ENCODE measurements around the gene DMAP1. TPM values are rescaled to one million over a fixed set of nuclear protein-coding genes. Genes with fewer than 3 reads are reported as not detected.
A peak's percentile ranks its signal among the peaks of the same experiment; 100 is the strongest.

The DMAP1 gene
- total and polyA plus RNA-seq, 9 of the 15 experiments (the other 6 are each of a cell fraction or from before 2014, with no cell fraction given): 1.5 to 51.2 (median 30.3) TPM

DNA sequence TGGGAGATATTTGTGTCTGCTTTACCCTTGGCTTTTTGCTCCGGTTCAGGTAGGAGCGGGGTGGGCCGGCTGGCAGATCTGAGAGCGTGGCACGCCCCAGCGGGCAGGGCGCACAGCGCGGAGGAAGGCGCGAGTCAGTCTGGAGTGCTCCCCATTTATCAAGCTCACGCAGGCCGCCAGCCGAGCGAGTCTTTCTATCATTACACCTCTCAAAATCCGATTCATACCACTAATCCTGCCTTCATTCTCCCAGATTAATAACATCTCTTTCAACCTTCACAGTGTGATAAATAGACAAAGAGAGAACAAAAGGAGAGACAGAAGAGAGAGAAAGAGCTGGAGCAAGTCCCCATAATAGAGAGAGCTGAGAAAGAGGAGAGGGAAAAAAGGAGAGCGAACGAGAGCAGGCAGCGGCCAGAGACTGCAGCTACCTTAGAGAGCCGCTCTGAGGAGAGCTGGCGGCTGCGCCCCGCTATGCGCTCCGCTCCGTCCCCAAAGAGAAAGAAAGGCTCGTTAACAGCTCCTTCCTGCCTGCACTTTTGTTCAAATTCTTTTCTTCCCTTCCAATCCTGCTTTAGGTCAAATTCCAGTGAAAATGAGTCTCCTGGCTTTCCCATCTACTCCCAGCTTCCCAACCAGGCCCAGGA lies 48.0 kb downstream of the DMAP1 start (continued):
- TF ChIP-seq, protein P1, sequence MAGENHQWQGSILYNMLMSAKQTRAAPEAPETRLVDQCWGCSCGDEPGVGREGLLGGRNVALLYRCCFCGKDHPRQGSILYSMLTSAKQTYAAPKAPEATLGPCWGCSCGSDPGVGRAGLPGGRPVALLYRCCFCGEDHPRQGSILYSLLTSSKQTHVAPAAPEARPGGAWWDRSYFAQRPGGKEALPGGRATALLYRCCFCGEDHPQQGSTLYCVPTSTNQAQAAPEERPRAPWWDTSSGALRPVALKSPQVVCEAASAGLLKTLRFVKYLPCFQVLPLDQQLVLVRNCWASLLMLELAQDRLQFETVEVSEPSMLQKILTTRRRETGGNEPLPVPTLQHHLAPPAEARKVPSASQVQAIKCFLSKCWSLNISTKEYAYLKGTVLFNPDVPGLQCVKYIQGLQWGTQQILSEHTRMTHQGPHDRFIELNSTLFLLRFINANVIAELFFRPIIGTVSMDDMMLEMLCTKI (IDR thresholded peaks at IDR 0.05; ENCODE audit: partially characterized antibody): no peak
- TF ChIP-seq, protein P2, sequence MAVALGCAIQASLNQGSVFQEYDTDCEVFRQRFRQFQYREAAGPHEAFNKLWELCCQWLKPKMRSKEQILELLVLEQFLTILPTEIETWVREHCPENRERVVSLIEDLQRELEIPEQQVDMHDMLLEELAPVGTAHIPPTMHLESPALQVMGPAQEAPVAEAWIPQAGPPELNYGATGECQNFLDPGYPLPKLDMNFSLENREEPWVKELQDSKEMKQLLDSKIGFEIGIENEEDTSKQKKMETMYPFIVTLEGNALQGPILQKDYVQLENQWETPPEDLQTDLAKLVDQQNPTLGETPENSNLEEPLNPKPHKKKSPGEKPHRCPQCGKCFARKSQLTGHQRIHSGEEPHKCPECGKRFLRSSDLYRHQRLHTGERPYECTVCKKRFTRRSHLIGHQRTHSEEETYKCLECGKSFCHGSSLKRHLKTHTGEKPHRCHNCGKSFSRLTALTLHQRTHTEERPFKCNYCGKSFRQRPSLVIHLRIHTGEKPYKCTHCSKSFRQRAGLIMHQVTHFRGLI (CRISPR knock-in tag; IDR thresholded peaks at IDR 0.05): no peak
- TF ChIP-seq RBM39 (optimal IDR thresholded peaks at IDR 0.05; ENCODE audit: low read depth, low read length) (no peak), POLR2A (conservative IDR thresholded peaks at IDR 0.05) (no peak), THRAP3 (IDR thresholded peaks at IDR 0.05; ENCODE audit: borderline replicate concordance) (no peak)

DNA sequence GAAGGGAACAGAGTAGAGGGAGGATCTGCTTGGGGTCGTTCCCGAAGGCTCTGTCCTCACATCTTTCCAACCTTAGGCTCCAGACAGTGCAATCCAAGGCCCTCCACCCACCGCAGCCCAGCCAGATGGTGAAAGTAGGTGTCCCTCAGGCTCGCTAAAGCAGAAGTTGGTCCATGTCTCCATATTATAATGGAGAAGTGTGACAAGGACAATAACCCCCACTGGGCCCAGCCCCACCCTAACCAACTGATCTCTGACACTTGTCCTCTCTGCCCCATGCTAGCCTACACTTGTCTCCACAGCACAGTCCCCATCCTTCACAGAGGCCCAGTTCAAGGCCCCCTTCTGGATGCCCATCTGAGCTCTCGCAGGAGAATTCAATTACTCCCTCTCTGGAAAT lies 48.7 kb downstream of the DMAP1 start:
- intact Hi-C loops (cut with micrococcal nuclease) (no loop called here), in situ Hi-C loops (cut with MboI) (no loop called here)
- Histone ChIP-seq H3K4me1 (replicated peaks in 1 of 2; ENCODE audit: control insufficient read depth in 2 of 2, insufficient read depth in 2 of 2, low read length in 2 of 2) (peaks cover 0 to 10% of the 10 kb centered on the region in 2 experiments; a peak in 3 of 5 replicates), H4K20me1 (replicated peaks; ENCODE audit: control insufficient read depth, insufficient read depth, low read length) (no peaks in the 10 kb centered on the region; the same call in 1 of the 2 replicates), H3K27ac (ENCODE audit: extremely low read depth, low read depth, low read length) (no peak overlapping the region), H3K9me3 (replicated peaks; ENCODE audit: control insufficient read depth, insufficient read depth, low read depth, low read length) (no peaks in the 10 kb centered on the region), H3K4me2 (ENCODE audit: insufficient read depth, low read length) (no peak overlapping the region), H3K36me3 (ENCODE audit: control insufficient read depth, insufficient read depth, low read length) (peaks cover 3% of the 10 kb centered on the region; the same call in 1 of the 3 replicates), H3K4me3 (no peak overlapping the region), H3K27me3 (ENCODE audit: control insufficient read depth in 2 of 2, insufficient read depth in 2 of 2, low read length in 2 of 2) (no peaks in the 10 kb centered on the region), H3K79me2 (ENCODE audit: control insufficient read depth, insufficient read depth, low read length) (no peaks in the 10 kb centered on the region), H3K9me1 (ENCODE audit: control insufficient read depth, insufficient read depth, low read length) (no peaks in the 10 kb centered on the region), H2AFZ (ENCODE audit: low read depth, low read length) (no peak overlapping the region), H3K9ac (ENCODE audit: insufficient read depth in 1 of 2, low read depth in 2 of 2, low read length in 2 of 2) (no peak overlapping the region; a peak in 1 of 4 replicates)
- peak; percentile 37; the same call in 2 of the 3 replicates for ATAC-seq
- no peak for FAIRE-seq
- ChIA-PET CTCF (ENCODE audit: low intra/inter-chr PET ratio) (no interaction called here), POLR2A (interaction anchor here (0.6 to 1.3 kb wide), 5 partner anchors 10 to 60 kb away, joined by 3 to 5 read pairs (median 3); no protein-coding TSS in a partner anchor)
- 78% methylated on average over 5 of the region's 5 CpGs for WGBS (ENCODE audit: insufficient coverage, low coverage, missing lambda C conversion rate)
- no TSS peak for BruUV-seq (replicated peaks)
- no peak for DNase-seq (ENCODE audit: extremely low read depth in 1 of 4, low spot score in 3 of 4)
- TF ChIP-seq STAT6 (CRISPR knock-in tag; IDR thresholded peaks at IDR 0.05) (no peak), BRD4 (IDR thresholded peaks at IDR 0.05) (no peak)
- TF ChIP-seq, protein P3, sequence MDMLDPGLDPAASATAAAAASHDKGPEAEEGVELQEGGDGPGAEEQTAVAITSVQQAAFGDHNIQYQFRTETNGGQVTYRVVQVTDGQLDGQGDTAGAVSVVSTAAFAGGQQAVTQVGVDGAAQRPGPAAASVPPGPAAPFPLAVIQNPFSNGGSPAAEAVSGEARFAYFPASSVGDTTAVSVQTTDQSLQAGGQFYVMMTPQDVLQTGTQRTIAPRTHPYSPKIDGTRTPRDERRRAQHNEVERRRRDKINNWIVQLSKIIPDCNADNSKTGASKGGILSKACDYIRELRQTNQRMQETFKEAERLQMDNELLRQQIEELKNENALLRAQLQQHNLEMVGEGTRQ (CRISPR knock-in tag; IDR thresholded peaks at IDR 0.05): no peak

Measured in K562 (cell line).